ENCODE measurements around the gene AEBP1. TPM values are rescaled to one million over a fixed set of nuclear protein-coding genes. Genes with fewer than 3 reads are reported as not detected.

Gene AEBP1
- total RNA-seq, 1 donor: 267 TPM

- H3K9me3 ChIP-seq (ENCODE audit: low read depth, low read length): no peaks in the 10 kb centered on the region
- H3K36me3 ChIP-seq (ENCODE audit: insufficient read depth, low read length): no peaks in the 10 kb centered on the region
- no peak overlapping the region for H3K4me3 ChIP-seq (ENCODE audit: insufficient read depth, low read length)
- no peak for TF ChIP-seq CTCF (IDR thresholded peaks at IDR 0.05; ENCODE audit: extremely low read depth, low read depth, low read length)
- H3K27ac ChIP-seq (ENCODE audit: low read depth, low read length): no peak overlapping the region
- H3K4me1 ChIP-seq (ENCODE audit: insufficient read depth, low read length): peaks cover 9% of the 10 kb centered on the region
- H2AFZ ChIP-seq (ENCODE audit: low read length): no peak overlapping the region
- peak; percentile 78 for DNase-seq (ENCODE audit: insufficient read length, low spot score, missing footprints)
- no peak overlapping the region for H3K4me2 ChIP-seq (ENCODE audit: insufficient read depth, low read length)
- no peaks in the 10 kb centered on the region for H3K27me3 ChIP-seq (ENCODE audit: insufficient read depth, low read length)
- no peaks in the 10 kb centered on the region for H4K20me1 ChIP-seq (ENCODE audit: insufficient read depth, low read length)
- no peaks in the 10 kb centered on the region for H3K79me2 ChIP-seq (ENCODE audit: insufficient read depth, low read length)
Observed at GRCh38 chr7:44133295-44133694, 29.1 kb downstream of the AEBP1 start.

GRCh38 chr7:44134943-44135628 lies 30.9 kb downstream of the AEBP1 start:
- Histone ChIP-seq H3K9me3 (ENCODE audit: low read depth, low read length) (no peaks in the 10 kb centered on the region), H3K4me2 (ENCODE audit: insufficient read depth, low read length) (no peak overlapping the region), H3K36me3 (ENCODE audit: insufficient read depth, low read length) (no peaks in the 10 kb centered on the region), H3K4me3 (ENCODE audit: insufficient read depth, low read length) (no peak overlapping the region), H3K79me2 (ENCODE audit: insufficient read depth, low read length) (no peaks in the 10 kb centered on the region), H3K4me1 (ENCODE audit: insufficient read depth, low read length) (peaks cover 9% of the 10 kb centered on the region), H3K27ac (ENCODE audit: low read depth, low read length) (no peak overlapping the region), H2AFZ (ENCODE audit: low read length) (no peak overlapping the region), H4K20me1 (ENCODE audit: insufficient read depth, low read length) (no peaks in the 10 kb centered on the region), H3K27me3 (ENCODE audit: insufficient read depth, low read length) (no peaks in the 10 kb centered on the region)
- no peak for TF ChIP-seq CTCF (IDR thresholded peaks at IDR 0.05; ENCODE audit: extremely low read depth, low read depth, low read length)
- DNase-seq (ENCODE audit: insufficient read length, low spot score, missing footprints): peak; percentile 52

GRCh38 chr7:44136731-44137130 lies 32.6 kb downstream of the AEBP1 start:
- H4K20me1 ChIP-seq (ENCODE audit: insufficient read depth, low read length): no peaks in the 10 kb centered on the region
- TF ChIP-seq CTCF (IDR thresholded peaks at IDR 0.05; ENCODE audit: extremely low read depth, low read depth, low read length): no peak
- peak; percentile 60 for DNase-seq (ENCODE audit: insufficient read length, low spot score, missing footprints)

GRCh38 chr7:44138698-44139097 lies 34.6 kb downstream of the AEBP1 start:
- Histone ChIP-seq H3K9me3 (ENCODE audit: low read depth, low read length) (no peaks in the 10 kb centered on the region), H4K20me1 (ENCODE audit: insufficient read depth, low read length) (no peaks in the 10 kb centered on the region), H3K27me3 (ENCODE audit: insufficient read depth, low read length) (no peaks in the 10 kb centered on the region), H3K4me3 (ENCODE audit: insufficient read depth, low read length) (no peak overlapping the region), H3K4me2 (ENCODE audit: insufficient read depth, low read length) (no peak overlapping the region), H3K27ac (ENCODE audit: low read depth, low read length) (no peak overlapping the region), H3K36me3 (ENCODE audit: insufficient read depth, low read length) (no peaks in the 10 kb centered on the region), H3K4me1 (ENCODE audit: insufficient read depth, low read length) (no peaks in the 10 kb centered on the region), H2AFZ (ENCODE audit: low read length) (no peak overlapping the region), H3K79me2 (ENCODE audit: insufficient read depth, low read length) (no peaks in the 10 kb centered on the region)
- DNase-seq (ENCODE audit: insufficient read length, low spot score, missing footprints): peak; percentile 15
- TF ChIP-seq CTCF (IDR thresholded peaks at IDR 0.05; ENCODE audit: extremely low read depth, low read depth, low read length): no peak

More at GRCh38 chr7:44136731-44137130, 32.6 kb downstream of the AEBP1 start:
- no peaks in the 10 kb centered on the region for H3K9me3 ChIP-seq (ENCODE audit: low read depth, low read length)
- H3K4me1 ChIP-seq (ENCODE audit: insufficient read depth, low read length): peaks cover 9% of the 10 kb centered on the region
- no peaks in the 10 kb centered on the region for H3K27me3 ChIP-seq (ENCODE audit: insufficient read depth, low read length)
- no peak overlapping the region for H3K4me3 ChIP-seq (ENCODE audit: insufficient read depth, low read length)
- H3K27ac ChIP-seq (ENCODE audit: low read depth, low read length): no peak overlapping the region
- H3K36me3 ChIP-seq (ENCODE audit: insufficient read depth, low read length): no peaks in the 10 kb centered on the region
- no peaks in the 10 kb centered on the region for H3K79me2 ChIP-seq (ENCODE audit: insufficient read depth, low read length)
- no peak overlapping the region for H3K4me2 ChIP-seq (ENCODE audit: insufficient read depth, low read length)
- H2AFZ ChIP-seq (ENCODE audit: low read length): no peak overlapping the region

Measured in osteoblast (primary cell).